SK-N-SH treated with all-trans-retinoic acid at 6 μM for 48 hours (cell line): ENCODE measurements around the gene ATP8A2.

Experiments
- ATAC-seq: fragments of 200-7000 bp; cut with Tn5 transposase; 3 replicates; pipeline ENCODE4 v1.9.1; 2020; ENCODE audit warnings: mild to moderate bottlenecking, moderate library complexity
- ARNTL ChIP-seq: fragments of 450-650 bp; formaldehyde crosslinking; IDR thresholded peaks from 2 replicates; pipeline ENCODE4 v1.5.0; 2020; ENCODE audit warnings: low read depth, mild to moderate bottlenecking, moderate library complexity, borderline replicate concordance
- BACH2 ChIP-seq: fragments of 250-450 bp; sonication (Bioruptor Pico); IDR thresholded peaks from 2 replicates; pipeline ENCODE4 v1.9.0; 2021; ENCODE audit warnings: mild to moderate bottlenecking, borderline replicate concordance
- CREB5 ChIP-seq: fragments of 250-450 bp; sonication (Bioruptor Pico); IDR thresholded peaks from 2 replicates; pipeline ENCODE4 v1.5.1; 2020; ENCODE audit warnings: low read depth, mild to moderate bottlenecking, moderate library complexity
- CSDC2 ChIP-seq: fragments of 250-450 bp; sonication (Bioruptor Pico); IDR thresholded peaks from 2 replicates; pipeline ENCODE4 v1.5.0; 2020; ENCODE audit warnings: mild to moderate bottlenecking, moderate library complexity
- CSRNP3 ChIP-seq: fragments of 250-450 bp; sonication (Bioruptor Pico); IDR thresholded peaks from 2 replicates; pipeline ENCODE4 v1.5.1; 2021; ENCODE audit warnings: mild to moderate bottlenecking, moderate library complexity
- ESRRG ChIP-seq: fragments of 250-450 bp; sonication (Bioruptor Pico); IDR thresholded peaks from 2 replicates; pipeline ENCODE4 v1.6.1; 2021; ENCODE audit warnings: mild to moderate bottlenecking
- GLIS3 ChIP-seq: fragments of 250-450 bp; sonication (Bioruptor Pico); IDR thresholded peaks from 2 replicates; pipeline ENCODE4 v1.5.0; 2020; ENCODE audit warnings: mild to moderate bottlenecking, moderate library complexity
- ISL1 ChIP-seq: fragments of 250-450 bp; sonication (Bioruptor Pico); IDR thresholded peaks from 2 replicates; pipeline ENCODE4 v2.1.2; 2022; ENCODE audit warnings: mild to moderate bottlenecking, moderate library complexity
- OSR1 ChIP-seq: fragments of 250-450 bp; sonication (Bioruptor Pico); IDR thresholded peaks from 2 replicates; pipeline ENCODE4 v1.8.0; 2022; ENCODE audit warnings: moderate library complexity, mild to moderate bottlenecking, inconsistent platforms
- PATZ1 ChIP-seq: fragments of 250-450 bp; sonication (Bioruptor Pico); IDR thresholded peaks from 2 replicates; pipeline ENCODE4 v1.8.0; 2020; ENCODE audit warnings: mild to moderate bottlenecking, moderate library complexity, borderline replicate concordance
- POU6F1 ChIP-seq: fragments of 250-450 bp; sonication (Bioruptor Pico); IDR thresholded peaks from 2 replicates; pipeline ENCODE4 v1.8.0; 2021; ENCODE audit warnings: low read depth, mild to moderate bottlenecking, moderate library complexity, borderline replicate concordance
- PPARA ChIP-seq: fragments of 250-450 bp; sonication (Bioruptor Pico); IDR thresholded peaks from 2 replicates; pipeline ENCODE4 v1.5.0; 2020; ENCODE audit warnings: mild to moderate bottlenecking, borderline replicate concordance
- RARB ChIP-seq: fragments of 250-450 bp; sonication (Bioruptor Pico); IDR thresholded peaks from 2 replicates; pipeline ENCODE4 v1.8.0; 2021; ENCODE audit warnings: mild to moderate bottlenecking, moderate library complexity
- SNAI2 ChIP-seq: fragments of 250-450 bp; sonication (Bioruptor Pico); IDR thresholded peaks from 2 replicates; pipeline ENCODE4 v1.5.0; 2020; ENCODE audit warnings: mild to moderate bottlenecking, moderate library complexity
- TCF4 ChIP-seq: fragments of 250-450 bp; sonication (Bioruptor Pico); IDR thresholded peaks from 2 replicates; pipeline ENCODE4 v1.8.0; 2021; ENCODE audit warnings: mild to moderate bottlenecking, moderate library complexity, borderline replicate concordance
- TOX ChIP-seq: fragments of 250-450 bp; sonication (Bioruptor Pico); IDR thresholded peaks from 2 replicates; pipeline ENCODE4 v1.8.0; 2021; ENCODE audit warnings: mild to moderate bottlenecking, moderate library complexity, borderline replicate concordance
- ZC3H10 ChIP-seq: fragments of 250-450 bp; sonication (Bioruptor Pico); IDR thresholded peaks from 2 replicates; pipeline ENCODE4 v1.5.1; 2021; ENCODE audit warnings: mild to moderate bottlenecking, moderate library complexity
- ZFP3 ChIP-seq: fragments of 250-450 bp; sonication (Bioruptor Pico); IDR thresholded peaks from 2 replicates; pipeline ENCODE4 v1.5.0; 2020; ENCODE audit warnings: mild to moderate bottlenecking, moderate library complexity
- ZFP30 ChIP-seq: fragments of 450-650 bp; formaldehyde crosslinking; IDR thresholded peaks from 2 replicates; pipeline ENCODE4 v1.5.0; 2022; ENCODE audit warnings: mild to moderate bottlenecking, moderate library complexity
- ZNF565 ChIP-seq: fragments of 450-650 bp; formaldehyde crosslinking; conservative IDR thresholded peaks from 2 replicates; pipeline ENCODE4 v1.5.0; 2020; ENCODE audit warnings: low read depth, mild to moderate bottlenecking, moderate library complexity
- ZNF70 ChIP-seq: fragments of 450-650 bp; formaldehyde crosslinking; IDR thresholded peaks from 2 replicates; pipeline ENCODE4 v1.5.0; 2020; ENCODE audit warnings: mild to moderate bottlenecking, moderate library complexity
- ZNF8 ChIP-seq: fragments of 450-650 bp; formaldehyde crosslinking; IDR thresholded peaks from 2 replicates; pipeline ENCODE4 v1.5.0; 2020; ENCODE audit warnings: mild to moderate bottlenecking, moderate library complexity

ATP8A2 gene

GRCh38 chr13:26019881-26020870 is 648.4 kb downstream of the ATP8A2 start:
- no peak for TF ChIP-seq ZFP3 (CRISPR knock-in tag)
- TF ChIP-seq CSRNP3: no peak
- ATAC-seq: no peak

GRCh38 chr13:26020891-26021290 is 649.1 kb downstream of the ATP8A2 start:
- no peak for ATAC-seq
- TF ChIP-seq ZNF8 (CRISPR knock-in tag) (no peak), GLIS3 (CRISPR knock-in tag) (no peak), PPARA (CRISPR knock-in tag) (no peak)

GRCh38 chr13:26021516-26021915 is 649.7 kb downstream of the ATP8A2 start:
- no peak for ATAC-seq
- TF ChIP-seq CREB5 (CRISPR knock-in tag) (no peak), ZFP30 (CRISPR knock-in tag) (no peak), PPARA (CRISPR knock-in tag) (no peak), ZC3H10 (no peak), SNAI2 (CRISPR knock-in tag) (no peak), TCF4 (CRISPR knock-in tag) (no peak), ZFP3 (CRISPR knock-in tag) (no peak), ARNTL (CRISPR knock-in tag) (no peak), CSRNP3 (no peak), ZNF8 (CRISPR knock-in tag) (no peak), ZNF565 (CRISPR knock-in tag) (no peak), BACH2 (CRISPR knock-in tag) (no peak), ISL1 (CRISPR knock-in tag) (no peak), ZNF70 (no peak)

- no peak for TF ChIP-seq SNAI2 (CRISPR knock-in tag)
- TF ChIP-seq GLIS3 (CRISPR knock-in tag): no peak
- no peak for TF ChIP-seq CSDC2 (CRISPR knock-in tag)
- TF ChIP-seq CSRNP3: no peak
- TF ChIP-seq POU6F1 (CRISPR knock-in tag): no peak
- no peak for TF ChIP-seq ISL1 (CRISPR knock-in tag)
- TF ChIP-seq ZNF565 (CRISPR knock-in tag): no peak
- TF ChIP-seq PPARA (CRISPR knock-in tag): no peak
- TF ChIP-seq ZFP3 (CRISPR knock-in tag): no peak
- TF ChIP-seq TOX (CRISPR knock-in tag): no peak
- no peak for TF ChIP-seq PATZ1 (CRISPR knock-in tag)
- no peak for TF ChIP-seq ESRRG (CRISPR knock-in tag)
- TF ChIP-seq ZNF8 (CRISPR knock-in tag): no peak
- no peak for TF ChIP-seq TCF4 (CRISPR knock-in tag)
- TF ChIP-seq BACH2 (CRISPR knock-in tag): no peak
- TF ChIP-seq ZC3H10: no peak
- no peak for TF ChIP-seq OSR1
- TF ChIP-seq RARB (CRISPR knock-in tag): no peak
- TF ChIP-seq ARNTL (CRISPR knock-in tag): no peak
- TF ChIP-seq CREB5 (CRISPR knock-in tag): no peak
- ATAC-seq: no peak
These were observed 650.2 kb downstream of the ATP8A2 start for GRCh38 chr13:26021956-26022355.
